Progenitor cell of endocrine pancreas (in vitro differentiated cells): ENCODE results near the gene TRIM54. TPM values are rescaled to one million over a fixed set of nuclear protein-coding genes. Genes with fewer than 3 reads are reported as not detected.

Experiments used
- DNase-seq: peaks from one replicate; pipeline ENCODE4 v3.0.0; 2021; ENCODE audit warnings: low spot score; ENCODE audit not compliant: unreplicated experiment
- H3K27ac Mint-ChIP-seq: 2 replicates; pipeline ENCODE4 v1.8.0; 2021; ENCODE audit warnings: mild to moderate bottlenecking, moderate library complexity, mixed read lengths
- H3K27me3 Mint-ChIP-seq: 2 replicates; pipeline ENCODE4 v1.8.0; 2021; ENCODE audit warnings: mixed read lengths
- H3K36me3 Mint-ChIP-seq: 2 replicates; pipeline ENCODE4 v1.8.0; 2022; ENCODE audit warnings: mixed read lengths; ENCODE audit not compliant: insufficient read depth
- H3K4me1 Mint-ChIP-seq: 2 replicates; pipeline ENCODE4 v1.8.0; 2021; ENCODE audit warnings: low read depth, mixed read lengths
- H3K4me3 Mint-ChIP-seq: 2 replicates; pipeline ENCODE4 v1.8.0; 2021; ENCODE audit warnings: low read depth, mild to moderate bottlenecking, moderate library complexity, mixed read lengths
- H3K9me3 Mint-ChIP-seq: 2 replicates; pipeline ENCODE4 v1.8.0; 2021; ENCODE audit warnings: low read depth, mixed read lengths
- total RNA-seq: library from RNA; stranded (reverse); gene quantifications from 2 replicates; pipeline ENCODE4 v1.2.1, GENCODE V29; 2021
- TF ChIP-seq, protein P1 (sequence below): fragments of 200-600 bp; sonication (generic); IDR thresholded peaks from one replicate; pipeline ENCODE4 v1.5.0; 2021; ENCODE audit warnings: antibody characterized with exemption, mild to moderate bottlenecking; ENCODE audit not compliant: unreplicated experiment

TRIM54 gene
- total RNA-seq, 1 donor from 2014 or later, result not detected

GRCh38 chr2:27245116-27245515 lies 37.1 kb upstream of the TRIM54 start:
- H3K9me3 Mint-ChIP-seq, result no peaks in the 10 kb centered on the region
- TF ChIP-seq, protein P1, sequence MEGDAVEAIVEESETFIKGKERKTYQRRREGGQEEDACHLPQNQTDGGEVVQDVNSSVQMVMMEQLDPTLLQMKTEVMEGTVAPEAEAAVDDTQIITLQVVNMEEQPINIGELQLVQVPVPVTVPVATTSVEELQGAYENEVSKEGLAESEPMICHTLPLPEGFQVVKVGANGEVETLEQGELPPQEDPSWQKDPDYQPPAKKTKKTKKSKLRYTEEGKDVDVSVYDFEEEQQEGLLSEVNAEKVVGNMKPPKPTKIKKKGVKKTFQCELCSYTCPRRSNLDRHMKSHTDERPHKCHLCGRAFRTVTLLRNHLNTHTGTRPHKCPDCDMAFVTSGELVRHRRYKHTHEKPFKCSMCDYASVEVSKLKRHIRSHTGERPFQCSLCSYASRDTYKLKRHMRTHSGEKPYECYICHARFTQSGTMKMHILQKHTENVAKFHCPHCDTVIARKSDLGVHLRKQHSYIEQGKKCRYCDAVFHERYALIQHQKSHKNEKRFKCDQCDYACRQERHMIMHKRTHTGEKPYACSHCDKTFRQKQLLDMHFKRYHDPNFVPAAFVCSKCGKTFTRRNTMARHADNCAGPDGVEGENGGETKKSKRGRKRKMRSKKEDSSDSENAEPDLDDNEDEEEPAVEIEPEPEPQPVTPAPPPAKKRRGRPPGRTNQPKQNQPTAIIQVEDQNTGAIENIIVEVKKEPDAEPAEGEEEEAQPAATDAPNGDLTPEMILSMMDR, result no peak
- peaks cover 10% of the 10 kb centered on the region for H3K36me3 Mint-ChIP-seq
- no peaks in the 10 kb centered on the region for H3K4me1 Mint-ChIP-seq
- DNase-seq, result no peak
- no peak overlapping the region for H3K4me3 Mint-ChIP-seq
- H3K27me3 Mint-ChIP-seq, result peaks cover 16% of the 10 kb centered on the region
- no peak overlapping the region for H3K27ac Mint-ChIP-seq

GRCh38 chr2:27245626-27246025 lies 36.6 kb upstream of the TRIM54 start:
- TF ChIP-seq, protein P1, result no peak
- H3K4me1 Mint-ChIP-seq, result no peaks in the 10 kb centered on the region
- no peak for DNase-seq
- H3K27me3 Mint-ChIP-seq, result peaks cover 16% of the 10 kb centered on the region
- H3K27ac Mint-ChIP-seq, result no peak overlapping the region
- H3K36me3 Mint-ChIP-seq, result peaks cover 6% of the 10 kb centered on the region
- H3K4me3 Mint-ChIP-seq, result no peak overlapping the region
- no peaks in the 10 kb centered on the region for H3K9me3 Mint-ChIP-seq

- Mint-ChIP-seq H3K27me3 (peaks cover 32% of the 10 kb centered on the region), H3K9me3 (no peaks in the 10 kb centered on the region), H3K36me3 (peaks cover 1% of the 10 kb centered on the region), H3K4me3 (no peak overlapping the region), H3K4me1 (no peaks in the 10 kb centered on the region), H3K27ac (no peak overlapping the region)
- DNase-seq, result no peak
- TF ChIP-seq, protein P1, result no peak
Measured at GRCh38 chr2:27247893-27248292, 34.3 kb upstream of the TRIM54 start.

DNA sequence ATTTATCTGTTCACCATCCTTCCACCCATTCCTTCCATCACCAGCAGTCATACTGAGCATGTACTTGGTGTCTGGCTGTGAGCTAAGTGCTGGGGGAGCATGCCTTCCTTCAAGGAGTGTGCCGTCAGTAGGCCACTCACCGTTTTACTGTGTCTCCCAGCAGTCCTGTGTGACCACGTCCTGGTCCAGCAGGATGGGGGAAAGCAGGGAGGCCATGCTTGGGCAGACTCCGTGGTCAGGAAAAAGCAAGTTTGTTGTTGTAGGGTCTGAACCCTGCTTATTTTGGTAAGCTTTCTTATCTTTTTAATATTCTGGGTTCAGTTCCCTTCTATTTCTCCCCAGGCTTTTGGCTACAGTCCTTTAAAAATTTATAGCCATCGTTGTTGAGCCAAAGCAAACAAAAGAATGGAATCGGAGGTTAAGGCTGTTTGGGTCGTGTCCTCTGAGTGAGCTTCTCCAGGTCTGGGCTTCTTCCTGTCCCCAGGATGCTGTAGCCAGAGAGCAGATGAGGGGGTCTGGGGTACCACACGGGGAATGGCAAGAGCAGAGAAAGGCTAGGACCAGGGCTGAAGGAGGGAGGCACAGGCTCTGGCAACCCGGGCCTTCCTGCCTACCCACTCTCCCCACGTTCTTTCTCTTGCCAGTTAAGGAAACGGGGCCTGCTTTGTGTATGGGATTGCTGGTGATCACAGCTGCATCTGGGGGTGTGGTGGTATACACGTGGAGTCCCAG lies 32.9 kb upstream of the TRIM54 start:
- Mint-ChIP-seq H3K27ac (no peak overlapping the region), H3K36me3 (no peaks in the 10 kb centered on the region), H3K9me3 (no peaks in the 10 kb centered on the region), H3K4me3 (no peak overlapping the region), H3K4me1 (no peaks in the 10 kb centered on the region), H3K27me3 (peaks cover 33% of the 10 kb centered on the region)
- no peak for DNase-seq
- TF ChIP-seq, protein P1, result no peak

- H3K4me3 Mint-ChIP-seq, result no peak overlapping the region
- DNase-seq, result peak; percentile 61
- no peaks in the 10 kb centered on the region for H3K9me3 Mint-ChIP-seq
- no peaks in the 10 kb centered on the region for H3K36me3 Mint-ChIP-seq
- TF ChIP-seq, protein P1, result peak; percentile 86
- peaks cover 40% of the 10 kb centered on the region for H3K27me3 Mint-ChIP-seq
- no peaks in the 10 kb centered on the region for H3K4me1 Mint-ChIP-seq
- no peak overlapping the region for H3K27ac Mint-ChIP-seq
Measured at GRCh38 chr2:27249891-27250651, 32.2 kb upstream of the TRIM54 start.
